ENCODE results near the gene FAM204A.

The FAM204A gene

DNA sequence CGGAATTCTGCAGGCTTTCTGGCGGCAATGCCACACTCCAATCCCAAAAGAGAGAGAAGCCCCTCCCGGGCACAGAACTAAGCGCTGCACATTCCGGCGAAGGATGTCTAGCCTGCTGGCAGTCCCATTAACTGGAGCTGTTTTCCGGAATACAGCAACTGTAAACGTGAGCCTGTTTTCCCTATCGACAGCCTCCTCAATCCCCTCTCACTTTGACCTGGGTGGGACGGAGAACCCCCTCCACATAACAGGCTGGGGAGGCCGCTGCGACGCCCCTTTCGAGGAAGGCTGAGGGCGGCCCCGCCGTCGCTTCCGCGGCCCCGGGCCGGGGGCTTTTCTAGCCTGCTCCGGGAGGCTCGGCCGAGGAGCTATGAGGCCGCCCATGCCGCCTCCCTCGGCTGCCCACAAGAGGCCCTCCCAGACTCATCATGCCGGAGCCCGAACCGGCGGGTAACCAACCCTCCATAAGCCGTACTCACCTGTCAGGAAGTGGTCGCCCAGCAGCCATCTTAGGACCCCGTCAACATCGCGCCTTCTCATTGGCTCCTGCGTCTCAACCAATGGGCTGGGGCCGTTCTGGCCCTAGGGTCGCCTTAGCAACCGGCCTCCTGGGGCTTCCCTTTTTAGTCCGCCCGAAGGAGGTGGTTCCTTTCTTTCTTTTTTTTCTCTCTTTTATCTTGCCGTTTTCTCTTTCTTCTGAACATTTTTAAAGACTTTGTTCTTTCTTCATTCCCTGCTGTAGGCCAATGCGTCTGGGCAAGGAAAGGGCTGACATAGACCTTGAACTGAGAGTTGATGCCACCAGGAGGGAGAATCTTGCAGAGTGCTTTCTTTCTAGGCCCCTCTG lies at the start of gene FAM204A:
Gene FAM204A, minus strand, starts transcription at position 534 of the 847 bp plus-strand sequence. CDS start 5,909 bp downstream, outside the sequence.
- peak within 1 kb of the TSS; percentile 74 to 96 (median 91) for H3K27ac ChIP-seq
- peak within 1 kb of the TSS; percentile 61 to 99 (median 98) for H3K4me3 ChIP-seq

DNA sequence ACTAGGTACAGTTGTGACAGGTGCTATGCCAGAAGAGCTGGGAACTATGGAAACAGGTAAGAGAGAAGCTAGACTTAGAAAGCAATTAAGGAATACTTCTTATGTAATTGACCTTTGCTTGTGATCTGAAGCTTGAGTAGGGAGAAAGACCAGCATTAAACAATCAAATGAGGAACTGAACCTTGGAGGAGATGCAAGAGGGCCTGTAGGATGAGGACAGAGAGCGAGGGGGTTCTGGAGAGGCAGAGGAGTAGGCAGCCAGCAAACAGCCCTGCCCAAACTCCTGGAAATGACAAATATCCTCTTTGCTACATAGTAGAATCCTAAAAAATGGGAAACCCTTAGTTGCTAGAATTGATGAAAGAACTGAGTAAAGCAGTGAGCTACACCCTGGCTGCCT lies 41.6 kb upstream of the FAM204A start:
- no peak overlapping the region for H3K4me3 ChIP-seq

DNA sequence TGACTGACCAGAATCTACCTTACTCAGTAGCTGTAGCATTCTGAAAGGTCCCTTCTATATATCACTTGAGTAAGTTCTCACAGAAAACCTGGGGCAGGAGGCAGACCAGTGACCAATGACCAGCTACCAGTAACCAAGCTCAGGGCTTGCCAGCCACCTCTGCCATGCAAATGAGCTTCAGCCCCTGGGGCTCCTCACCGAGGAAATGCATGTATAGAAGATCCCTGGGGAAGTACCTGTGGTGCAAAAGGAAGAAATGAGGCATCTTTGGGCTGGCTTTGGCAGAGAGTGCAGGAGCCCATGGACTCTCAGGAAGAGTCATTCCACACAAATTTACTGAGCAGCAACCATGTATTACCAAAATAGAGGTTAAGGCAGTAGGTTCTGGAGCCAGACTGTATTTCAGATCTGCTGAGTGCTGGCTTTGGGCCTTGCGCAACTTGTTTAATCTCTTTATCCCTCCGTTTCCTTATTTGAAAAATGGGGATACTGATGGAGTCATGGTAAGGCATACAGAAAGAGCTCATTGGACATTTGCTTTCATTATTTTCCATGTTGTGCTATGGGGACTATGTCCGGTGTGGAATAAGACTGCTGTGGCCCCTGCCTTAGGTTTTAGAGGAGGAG lies 41.1 kb upstream of the FAM204A start:
- no peak overlapping the region for H3K27ac ChIP-seq

More for the DNA sequence above, 41.6 kb upstream of the FAM204A start:
- H3K27ac ChIP-seq = no peak overlapping the region

DNA sequence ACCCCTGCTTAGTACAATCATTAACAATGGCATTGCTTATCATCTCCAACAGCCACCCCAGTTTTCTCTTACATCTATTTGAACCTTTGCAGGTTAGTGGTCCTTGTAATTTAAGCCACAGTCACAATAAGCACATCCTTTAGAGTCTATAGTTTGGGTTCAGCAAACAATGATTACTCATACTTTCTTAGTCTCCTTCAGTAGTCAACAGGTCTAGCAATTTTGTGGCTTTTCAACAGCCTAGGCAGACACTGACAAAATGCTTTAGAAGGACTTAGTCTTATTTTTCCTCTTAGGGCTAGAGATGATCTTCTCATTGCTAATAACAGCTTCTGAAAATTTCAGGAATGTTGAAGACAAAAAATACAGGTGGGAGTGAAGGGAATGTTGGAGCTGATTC lies 32.3 kb upstream of the FAM204A start:
- no peak overlapping the region for H3K4me3 ChIP-seq
- no peak overlapping the region for H3K27ac ChIP-seq

More for the DNA sequence above, 41.1 kb upstream of the FAM204A start:
- no peak overlapping the region for H3K4me3 ChIP-seq

DNA sequence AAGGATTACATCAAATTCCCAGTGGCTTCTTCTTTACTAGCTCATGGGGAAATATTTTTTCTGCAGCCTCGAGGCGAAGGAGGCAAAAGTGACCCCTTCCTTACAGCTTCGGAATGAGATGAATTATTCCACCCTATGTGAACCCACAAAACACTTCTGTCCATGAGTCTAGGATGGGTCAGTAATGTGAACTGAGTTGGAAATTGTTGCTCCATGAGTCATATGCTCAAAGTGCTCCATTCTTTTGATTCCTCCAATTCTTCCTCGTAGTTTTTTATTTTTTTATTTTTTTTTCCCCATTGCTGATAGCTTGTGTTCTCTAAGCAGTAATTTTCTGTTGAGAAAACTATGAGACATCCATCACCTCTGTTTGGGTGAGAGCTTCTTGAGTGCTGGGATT lies 31.7 kb upstream of the FAM204A start:
- H3K4me3 ChIP-seq = no peak overlapping the region
- H3K27ac ChIP-seq = no peak overlapping the region

DNA sequence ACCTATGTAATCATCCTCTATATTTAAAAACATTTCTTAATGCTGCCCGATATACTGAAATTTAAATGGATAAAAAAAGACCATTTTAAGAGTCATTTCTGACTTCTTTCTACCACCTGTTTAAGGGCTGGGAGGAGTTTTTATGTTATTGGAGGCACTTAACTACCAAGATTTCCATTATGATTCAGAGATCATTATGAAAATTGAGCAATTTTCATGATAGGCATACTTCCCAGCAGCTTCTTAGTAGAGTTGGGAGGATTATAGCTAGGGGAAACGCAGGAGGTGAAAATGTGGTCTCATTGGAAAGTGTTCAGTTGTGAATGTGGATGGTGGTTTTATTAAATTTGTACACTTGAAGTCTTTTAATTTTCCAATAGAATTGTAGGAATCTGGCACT lies 28.4 kb upstream of the FAM204A start:
- Histone ChIP-seq H3K4me3 (no peak overlapping the region), H3K27ac (no peak overlapping the region)

DNA sequence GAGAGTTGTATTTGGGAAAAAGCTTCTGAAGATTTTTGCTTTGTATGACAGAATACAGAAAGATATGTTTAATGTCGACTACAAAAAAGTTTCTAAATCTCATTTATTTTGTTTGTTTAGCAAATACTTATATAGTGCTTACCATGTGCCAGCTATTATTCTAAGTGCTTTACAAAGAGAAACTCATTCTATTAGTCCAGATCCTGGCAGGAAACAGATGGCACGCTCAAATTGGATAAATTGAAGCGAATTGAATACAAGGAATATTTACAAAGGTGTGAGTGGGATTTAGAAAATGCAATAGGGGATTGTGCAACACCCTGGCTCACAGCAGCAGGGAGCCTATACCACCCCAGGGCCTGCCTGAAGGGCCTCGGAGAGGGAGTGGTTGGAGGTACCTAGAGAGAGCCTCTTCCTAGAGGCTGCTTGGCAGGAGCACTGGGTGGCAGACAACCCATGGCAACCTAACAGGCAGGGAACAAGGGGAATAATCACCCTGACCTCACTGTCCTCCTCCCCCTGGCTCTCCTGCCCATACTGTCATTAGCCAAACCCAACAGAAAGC lies 27.6 kb upstream of the FAM204A start:
- H3K4me3 ChIP-seq = no peak overlapping the region
- H3K27ac ChIP-seq = no peak overlapping the region

DNA sequence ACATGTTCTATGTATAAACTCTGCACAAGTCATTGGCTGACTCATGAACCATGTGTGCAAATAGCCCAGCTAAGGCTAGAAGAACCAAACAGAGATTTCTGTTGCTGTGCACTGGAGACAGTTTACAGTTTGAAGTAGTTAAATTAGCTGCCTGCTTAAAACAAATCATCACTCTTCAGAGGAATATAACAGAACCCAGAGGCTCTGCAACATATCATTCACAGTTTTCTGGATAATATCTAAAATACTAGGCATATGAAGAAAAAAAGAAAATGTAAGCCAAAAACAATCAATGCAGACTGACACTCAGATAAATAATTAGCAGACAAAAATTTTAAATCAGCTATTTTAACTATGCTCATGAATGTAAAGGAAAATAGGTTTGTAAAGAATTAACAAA lies 23.6 kb upstream of the FAM204A start:
- H3K4me3 ChIP-seq = no peak overlapping the region

DNA sequence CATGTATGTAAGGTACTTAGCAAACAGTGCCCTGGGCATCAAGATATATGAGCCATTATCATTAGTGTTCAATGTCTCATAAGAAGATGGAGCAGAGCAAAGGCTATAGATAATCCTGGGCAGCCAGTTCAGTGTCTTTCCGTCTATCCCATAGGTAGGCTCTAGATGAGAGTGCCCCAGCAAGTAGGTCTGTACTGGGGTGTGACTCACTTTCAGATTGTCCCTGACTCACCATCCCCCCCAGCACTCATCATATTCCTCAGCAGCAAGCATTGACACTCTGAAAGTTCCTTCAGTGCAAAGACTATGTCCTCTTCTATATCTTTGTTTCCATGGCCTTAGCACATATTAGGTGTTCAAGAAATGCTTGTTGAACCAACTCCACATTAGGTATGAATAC lies 20.0 kb upstream of the FAM204A start:
- Histone ChIP-seq H3K4me3 (no peak overlapping the region), H3K27ac (no peak overlapping the region)

More for the DNA sequence above, 23.6 kb upstream of the FAM204A start:
- H3K27ac ChIP-seq = no peak overlapping the region

DNA sequence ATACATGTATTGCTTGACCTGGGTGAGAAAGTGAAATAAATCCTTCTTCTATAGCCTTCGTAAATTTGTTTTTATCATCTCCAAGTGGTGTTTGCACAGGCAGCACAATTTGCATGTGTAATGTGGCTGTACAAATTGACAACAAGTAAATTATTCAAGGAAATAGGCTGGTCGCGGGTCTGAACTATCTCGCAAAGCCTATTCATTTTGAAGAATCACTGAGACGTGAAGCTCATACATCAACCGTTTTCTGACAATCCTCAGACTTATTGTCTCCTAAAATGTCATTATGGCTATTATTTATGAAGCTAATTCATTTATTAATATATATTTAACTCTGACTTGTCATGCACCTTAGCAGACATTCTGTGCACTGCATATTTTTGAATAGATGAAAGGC lies 16.2 kb upstream of the FAM204A start:
- H3K27ac ChIP-seq = no peak overlapping the region
- H3K4me3 ChIP-seq = no peak overlapping the region

DNA sequence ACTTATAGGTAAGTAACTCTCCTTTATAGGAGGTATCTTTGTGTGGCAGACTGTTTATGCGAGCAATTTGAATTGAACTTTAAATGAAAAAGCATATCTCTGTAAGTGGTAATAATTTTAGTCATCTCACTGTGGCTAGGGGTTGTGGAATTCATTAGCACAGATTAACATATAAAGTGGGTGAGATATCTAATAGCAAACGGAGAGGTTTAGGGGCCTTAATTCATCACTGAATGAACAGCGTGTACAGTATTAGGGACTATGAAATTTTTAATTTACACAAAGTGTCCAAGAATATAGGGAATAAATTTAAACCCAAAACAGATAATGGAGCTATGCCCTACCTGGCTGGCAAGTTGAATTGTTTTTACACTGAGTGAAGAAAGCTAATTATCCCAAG lies 15.7 kb upstream of the FAM204A start:
- no peak overlapping the region for H3K27ac ChIP-seq
- H3K4me3 ChIP-seq = no peak overlapping the region

DNA sequence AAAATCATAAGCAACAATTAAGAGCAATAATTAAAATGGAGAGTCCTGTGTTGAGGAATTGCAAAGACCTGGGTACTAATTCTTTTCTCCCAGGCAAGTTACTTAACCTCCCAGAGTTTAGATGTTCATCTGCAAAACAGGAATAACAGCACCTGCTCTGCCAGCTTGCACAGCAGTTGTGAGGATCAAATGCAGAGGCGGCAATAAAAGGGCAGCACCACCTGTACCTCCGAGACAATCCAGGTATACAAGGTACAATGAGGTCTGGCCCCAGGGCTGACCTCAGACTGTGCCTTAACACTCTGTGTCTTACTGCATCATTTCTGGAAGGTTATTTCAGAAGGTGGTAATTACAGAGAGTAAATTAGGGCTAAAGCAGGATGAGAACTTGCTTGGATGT lies 14.5 kb upstream of the FAM204A start:
- Histone ChIP-seq H3K27ac (no peak overlapping the region), H3K4me3 (no peak overlapping the region)

DNA sequence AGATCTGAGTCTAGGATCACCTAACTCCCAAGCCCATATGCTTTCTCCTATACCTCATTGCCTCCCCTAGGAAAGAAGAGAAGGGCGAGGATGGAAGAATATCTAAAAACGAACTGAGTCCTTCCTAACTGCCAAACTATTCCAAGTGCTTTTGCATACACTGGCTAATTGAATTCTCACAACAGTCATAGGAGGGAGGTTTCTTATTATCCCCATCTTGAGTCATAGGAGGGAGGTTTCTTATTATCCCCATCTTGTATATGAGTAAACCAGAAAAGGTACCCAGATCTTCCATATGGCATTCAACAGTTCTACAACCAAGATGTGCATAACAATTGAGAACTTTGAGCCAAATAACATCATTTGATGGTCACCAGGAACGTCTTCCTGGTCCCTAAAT lies 13.1 kb upstream of the FAM204A start:
- Histone ChIP-seq H3K4me3 (no peak overlapping the region), H3K27ac (no peak overlapping the region)

DNA sequence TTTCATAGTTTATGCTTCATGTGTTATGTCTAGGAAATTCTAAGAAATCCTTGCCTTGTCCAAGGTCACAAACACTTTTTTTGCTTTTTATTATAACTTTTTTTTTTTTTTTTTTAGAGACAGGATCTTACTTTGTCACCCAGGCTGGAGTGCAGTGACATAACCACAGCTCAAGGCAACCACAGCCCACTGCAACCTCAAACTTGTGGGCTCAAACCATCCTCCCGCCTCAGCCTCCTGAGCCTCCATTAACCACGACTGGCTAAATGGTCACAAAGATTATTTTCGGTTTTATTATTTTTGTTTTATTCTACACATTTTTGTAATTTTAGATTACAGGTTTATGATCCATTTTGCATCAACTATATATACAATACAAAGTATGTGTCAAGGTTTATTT lies 7.1 kb upstream of the FAM204A start:
- H3K4me3 ChIP-seq = no peak overlapping the region
- H3K27ac ChIP-seq = no peak overlapping the region

DNA sequence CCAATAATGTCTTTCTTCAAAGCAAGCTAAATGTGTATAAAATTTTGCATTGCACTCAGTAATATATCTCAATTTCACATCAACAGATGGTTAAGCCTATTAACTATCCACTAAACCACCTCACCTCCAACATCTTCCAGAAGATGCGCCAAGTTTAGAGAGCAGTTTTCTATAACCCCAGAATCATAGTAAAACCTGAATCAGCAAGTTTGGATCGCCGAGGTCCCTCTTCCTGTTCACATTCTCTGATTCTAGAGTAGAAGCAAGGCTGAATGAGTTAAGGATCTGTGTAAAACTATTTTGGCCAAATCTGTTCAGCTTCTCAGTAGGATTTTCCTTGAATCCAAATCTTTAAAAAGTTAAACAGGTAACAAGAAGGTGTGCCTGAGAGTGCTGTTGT lies 1.4 kb upstream of the FAM204A start:
- no peak overlapping the region for H3K4me3 ChIP-seq
- H3K27ac ChIP-seq = no peak overlapping the region

DNA sequence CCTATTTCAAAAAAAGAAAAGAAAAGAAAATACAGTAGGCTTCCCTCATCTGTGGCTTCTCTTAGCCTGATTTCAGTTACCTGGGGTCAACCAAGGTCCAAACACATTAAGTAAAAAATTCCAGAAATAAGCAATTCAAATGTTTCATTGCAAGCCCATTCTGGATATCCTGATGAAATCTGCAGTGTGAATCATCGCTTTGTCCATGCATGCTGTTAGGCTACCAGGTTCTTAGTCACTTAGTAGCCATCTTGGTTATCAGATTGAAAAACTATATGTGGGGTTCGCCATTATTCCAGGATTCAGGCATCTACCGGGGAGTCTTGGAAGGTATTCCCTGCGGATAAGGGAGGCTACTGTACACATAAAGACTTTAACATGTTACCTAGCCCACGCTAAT lies 991 bp upstream of the FAM204A start:
- H3K27ac ChIP-seq = no peak overlapping the region
- H3K4me3 ChIP-seq = no peak overlapping the region

DNA sequence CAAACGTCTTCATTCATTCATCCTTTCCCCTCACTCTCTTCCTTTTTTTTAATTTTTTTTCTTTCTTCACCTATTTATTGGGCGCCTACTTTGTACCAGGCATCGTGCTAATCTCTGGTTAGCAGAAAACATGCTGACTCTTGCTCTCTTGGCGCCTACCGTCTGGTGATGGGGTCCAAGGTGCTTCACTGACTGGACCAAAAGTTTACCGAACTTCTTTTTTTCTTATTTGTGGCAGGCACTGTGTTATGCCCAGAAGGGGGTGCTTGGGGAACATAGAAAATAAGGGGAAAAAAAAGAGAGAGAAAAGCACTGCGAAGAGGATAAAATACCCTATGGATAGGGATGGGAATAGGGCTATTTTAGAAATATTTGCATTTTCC lies 505 bp upstream of the FAM204A start:
- peak overlapping the region in 18 of 21 experiments; percentile 74 to 96 (median 91) for H3K27ac ChIP-seq
- H3K4me3 ChIP-seq = peak overlapping the region; percentile 61 to 99 (median 98)

DNA sequence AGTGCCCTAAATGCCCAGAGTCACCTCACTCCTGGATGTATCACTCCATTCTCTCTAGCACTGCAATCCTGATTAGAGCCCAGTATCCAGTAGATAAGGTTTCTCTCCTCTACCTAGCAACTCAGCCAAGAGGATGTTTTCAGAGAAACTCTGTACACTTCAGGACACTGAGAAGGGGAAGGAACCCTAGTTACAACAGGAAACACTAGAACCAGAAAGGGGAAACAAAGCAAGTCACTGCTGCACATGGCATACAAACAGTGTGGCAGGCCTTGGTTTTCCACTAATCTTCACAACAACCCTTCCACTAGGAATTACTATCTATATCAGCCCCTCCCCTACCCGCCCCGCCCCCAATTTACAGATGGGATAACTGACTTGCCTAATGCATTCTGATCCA lies 1.6 kb downstream of the FAM204A start:
- Histone ChIP-seq H3K27ac (no peak overlapping the region), H3K4me3 (no peak overlapping the region)

DNA sequence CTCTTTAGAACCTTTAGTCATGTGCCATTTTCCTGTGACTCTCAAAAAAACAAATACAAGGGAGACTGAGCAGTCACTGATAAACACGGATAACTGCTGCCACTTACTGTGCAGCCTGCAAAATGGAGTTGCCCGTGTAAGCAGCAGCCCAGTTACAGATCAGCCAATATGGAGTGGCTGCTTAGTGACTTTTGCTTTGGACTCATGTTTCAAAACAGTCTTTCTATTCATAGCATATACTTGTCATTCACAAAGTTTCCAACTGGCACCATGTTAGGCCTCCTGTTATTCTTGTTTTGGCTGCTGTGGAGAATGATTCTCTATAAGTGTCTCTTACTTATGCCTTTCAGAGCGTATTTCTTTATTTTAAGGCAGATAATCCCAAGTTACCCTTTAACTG lies 3.0 kb downstream of the FAM204A start:
- no peak overlapping the region for H3K4me3 ChIP-seq
- H3K27ac ChIP-seq = no peak overlapping the region

DNA sequence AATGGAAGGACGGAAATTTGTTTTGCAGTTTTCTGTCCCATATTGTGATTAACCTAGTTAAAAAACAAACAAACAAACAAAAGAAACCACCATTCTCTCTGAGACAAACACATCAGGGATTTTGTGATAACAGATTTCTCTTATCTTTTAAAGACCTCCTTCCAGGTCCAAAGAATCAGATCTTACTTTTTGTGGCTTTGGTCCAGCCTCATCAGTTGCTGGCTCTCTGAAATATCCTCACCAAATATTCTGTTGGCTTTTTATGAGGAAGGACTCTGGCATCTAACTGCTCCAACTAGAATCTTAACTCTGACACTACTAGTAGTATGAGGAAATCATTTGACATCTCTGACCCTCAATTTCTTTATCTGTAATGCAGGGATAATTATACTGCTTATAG lies 4.8 kb downstream of the FAM204A start:
- Histone ChIP-seq H3K4me3 (no peak overlapping the region), H3K27ac (no peak overlapping the region)

DNA sequence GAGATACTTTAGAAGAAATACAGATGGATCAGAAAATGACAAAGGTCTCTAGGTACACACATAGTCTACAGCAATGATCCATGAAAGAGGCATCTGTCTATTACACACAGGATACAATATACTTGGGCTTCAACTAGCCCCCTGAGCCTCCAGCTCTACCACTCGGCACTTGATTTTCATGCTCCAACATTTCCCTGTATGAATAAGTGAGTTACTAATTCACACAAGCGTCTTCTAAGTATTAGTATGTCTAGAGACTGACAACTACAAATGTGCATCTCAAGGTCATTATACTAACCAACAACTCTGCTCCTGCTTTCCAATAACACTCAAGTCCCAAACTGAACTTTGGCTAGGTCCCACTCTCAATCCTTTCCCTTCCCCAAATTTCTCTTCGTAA lies 8.3 kb downstream of the FAM204A start:
- no peak overlapping the region for H3K4me3 ChIP-seq

More for the DNA sequence above, 8.3 kb downstream of the FAM204A start:
- H3K27ac ChIP-seq = no peak overlapping the region
